ENCODE measurements around the gene DNAJC15. TPM values are rescaled to one million over a fixed set of nuclear protein-coding genes. Genes with fewer than 3 reads are reported as not detected.

DNAJC15 gene
- total and polyA plus RNA-seq, 4 experiments from 2014 or later, result 9.7 to 16.0 (median 13.0) TPM

DNA sequence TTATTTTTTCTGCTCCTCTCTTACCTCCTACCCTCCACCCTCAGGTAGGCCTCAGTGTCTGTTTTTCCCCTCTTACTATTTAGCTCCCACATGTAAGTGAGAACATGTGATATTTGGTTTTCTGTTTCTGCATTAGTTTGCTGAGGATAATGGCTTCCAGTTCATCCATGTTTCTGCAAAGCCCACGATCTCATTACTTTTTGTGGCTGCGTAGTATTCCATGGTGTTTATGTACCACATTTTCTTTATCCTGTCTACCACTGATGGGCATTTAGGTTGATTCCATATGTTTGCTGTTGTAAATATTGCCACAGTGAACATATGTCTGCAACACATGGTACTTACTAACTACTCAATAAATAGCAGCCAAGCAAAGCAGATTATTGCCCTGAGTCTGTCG is 56.8 kb downstream of the DNAJC15 start:
- intact Hi-C loops (cut with micrococcal nuclease), result no loop called here
- Mint-ChIP-seq H3K27me3 (no peaks in the 10 kb centered on the region), H3K4me1 (peaks cover 5 to 28% (median 16%) of the 10 kb centered on the region in 4 donors), H3K27ac (no peak overlapping the region), H3K4me3 (no peak overlapping the region), H3K9me3 (peaks cover 0 to 8% (median 0%) of the 10 kb centered on the region in 8 donors), H3K36me3 (peaks cover 20 to 21% of the 10 kb centered on the region in 2 donors)
- DNase-seq, result no peak
- H3K9me3 ChIP-seq (ENCODE audit: control insufficient read depth in 1 of 2, low read length in 2 of 2), result no peaks in the 10 kb centered on the region
- H3K4me3 ChIP-seq (ENCODE audit: low read length in 2 of 2), result no peak overlapping the region
- POLR2A ChIA-PET (ENCODE audit: partially characterized antibody), result no interaction called here
- CTCF ChIA-PET (ENCODE audit: partially characterized antibody), result no interaction called here
- no peaks in the 10 kb centered on the region for H3K27me3 ChIP-seq (ENCODE audit: insufficient read depth, low read length)
- H3K27ac ChIP-seq (ENCODE audit: low read depth, low read length), result no peak overlapping the region
- no peaks in the 10 kb centered on the region for H3K36me3 ChIP-seq (ENCODE audit: insufficient read depth, low read length)
- peaks cover 18% of the 10 kb centered on the region for H3K4me1 ChIP-seq (ENCODE audit: insufficient read depth, low read length)

DNA sequence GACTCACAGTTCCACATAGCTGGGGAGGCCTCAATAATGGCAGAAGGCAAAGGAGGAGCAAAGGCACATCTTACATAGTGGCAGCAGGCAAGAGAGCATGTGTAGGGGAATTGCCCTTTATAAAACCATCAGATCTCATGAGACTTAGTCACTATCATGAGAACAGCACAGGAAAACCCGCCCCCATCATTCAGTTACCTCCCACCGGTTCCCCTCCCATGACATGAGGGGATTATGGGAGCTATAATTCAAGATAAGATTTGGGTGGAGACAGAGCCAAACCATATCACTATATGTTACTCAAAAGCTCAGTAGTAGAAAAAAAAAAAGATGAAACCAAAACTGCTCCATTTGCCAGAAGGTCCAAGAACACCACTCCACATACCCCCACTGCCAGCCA is 58.5 kb downstream of the DNAJC15 start:
- ChIA-PET POLR2A (ENCODE audit: partially characterized antibody) (no interaction called here), CTCF (ENCODE audit: partially characterized antibody) (interaction anchor here (0.6 to 1.6 kb wide), 4 partner anchors 9 to 112 kb away, joined by 3 to 9 read pairs (median 3); no protein-coding TSS in a partner anchor)
- Mint-ChIP-seq H3K36me3 (peaks cover 20 to 29% of the 10 kb centered on the region in 2 donors), H3K27me3 (no peaks in the 10 kb centered on the region), H3K9me3 (peaks cover 0 to 8% (median 0%) of the 10 kb centered on the region in 8 donors), H3K4me3 (no peak overlapping the region), H3K4me1 (peaks cover under 1 to 16% (median 8%) of the 10 kb centered on the region in 4 donors), H3K27ac (peak overlapping the region in 1 of 7 donors; percentile 15)
- Histone ChIP-seq H3K4me3 (ENCODE audit: low read length in 2 of 2) (no peak overlapping the region), H3K9me3 (ENCODE audit: control insufficient read depth in 1 of 2, low read length in 2 of 2) (no peaks in the 10 kb centered on the region), H3K4me1 (ENCODE audit: insufficient read depth, low read length) (peaks cover 3% of the 10 kb centered on the region), H3K36me3 (ENCODE audit: insufficient read depth, low read length) (no peaks in the 10 kb centered on the region), H3K27ac (ENCODE audit: low read depth, low read length) (no peak overlapping the region), H3K27me3 (ENCODE audit: insufficient read depth, low read length) (no peaks in the 10 kb centered on the region)
- intact Hi-C loops (cut with micrococcal nuclease), result no loop called here
- DNase-seq, result no peak

DNA sequence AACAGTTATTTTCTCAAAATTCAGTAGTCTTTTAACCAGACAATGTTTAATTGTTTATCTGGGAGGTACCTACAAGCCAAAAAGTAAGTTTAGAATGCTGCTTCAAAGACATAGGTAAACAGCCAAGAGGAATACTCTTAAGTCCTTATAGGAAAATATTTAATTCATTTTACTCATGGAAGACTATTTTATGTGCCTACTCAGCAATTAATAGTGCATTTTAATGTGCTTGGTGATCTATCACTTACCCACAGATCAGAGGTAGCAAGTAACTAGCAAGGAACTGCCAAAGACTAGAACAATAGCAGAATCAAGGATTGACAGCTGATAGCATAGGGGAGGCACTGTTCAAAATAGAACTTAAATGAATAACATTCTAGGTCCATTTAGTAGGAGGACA is 60.4 kb downstream of the DNAJC15 start:
- no peaks in the 10 kb centered on the region for H3K27me3 Mint-ChIP-seq
- Histone ChIP-seq H3K4me1 (ENCODE audit: insufficient read depth, low read length) (no peaks in the 10 kb centered on the region), H3K36me3 (ENCODE audit: insufficient read depth, low read length) (no peaks in the 10 kb centered on the region), H3K27me3 (ENCODE audit: insufficient read depth, low read length) (no peaks in the 10 kb centered on the region), H3K27ac (ENCODE audit: low read depth, low read length) (no peak overlapping the region), H3K4me3 (ENCODE audit: low read length in 2 of 2) (no peak overlapping the region), H3K9me3 (ENCODE audit: control insufficient read depth in 1 of 2, low read length in 2 of 2) (no peaks in the 10 kb centered on the region)
- no peak for DNase-seq
- peak overlapping the region in 1 of 7 donors; percentile 20 for H3K27ac Mint-ChIP-seq
- peaks cover 25 to 36% of the 10 kb centered on the region in 2 donors for H3K36me3 Mint-ChIP-seq
- CTCF ChIA-PET (ENCODE audit: partially characterized antibody), result interaction anchor here (0.7 to 5.6 kb wide), 11 partner anchors 8 to 721 kb away, joined by 3 to 32 read pairs (median 12); partner anchors contain the start of gene EPSTI1
- H3K4me1 Mint-ChIP-seq, result peaks cover 0 to 18% (median 7%) of the 10 kb centered on the region in 4 donors
- H3K9me3 Mint-ChIP-seq, result peaks cover 0 to 8% (median 0%) of the 10 kb centered on the region in 8 donors
- POLR2A ChIA-PET (ENCODE audit: partially characterized antibody), result interaction anchor here (2.2 kb wide), 1 partner anchor 92 kb away, joined by 12 read pairs; the partner anchor contains the start of gene EPSTI1
- intact Hi-C loops (cut with micrococcal nuclease), result loop anchor here (2.0 kb wide), 1 partner anchor 113 kb away; no protein-coding TSS in a partner anchor
- no peak overlapping the region for H3K4me3 Mint-ChIP-seq

DNA sequence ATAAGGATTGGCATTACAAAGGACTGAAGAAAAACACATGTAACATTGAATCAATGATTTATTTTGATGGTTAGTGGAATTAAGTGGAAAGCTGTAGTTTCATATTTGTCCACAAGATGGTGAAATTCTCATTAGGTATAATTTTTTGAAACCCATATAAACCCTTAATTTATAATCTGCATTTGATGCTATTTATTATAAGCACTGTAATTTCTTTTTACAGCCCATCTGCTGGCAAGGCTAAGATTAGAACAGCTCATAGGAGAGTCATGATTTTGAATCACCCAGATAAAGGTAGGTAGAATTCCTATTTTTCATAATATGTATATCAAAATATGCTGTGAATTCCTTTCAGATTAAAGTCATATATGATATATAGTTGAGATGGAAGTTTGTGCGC is 62.2 kb downstream of the DNAJC15 start:
- CTCF ChIA-PET (ENCODE audit: partially characterized antibody), result interaction anchor here (0.8 to 5.6 kb wide), 11 partner anchors 10 to 719 kb away, joined by 4 to 32 read pairs (median 12); partner anchors contain the start of gene EPSTI1
- peak in 3 of 5 donors; percentile 6 to 23 (median 22) for DNase-seq
- Histone ChIP-seq H3K4me1 (ENCODE audit: insufficient read depth, low read length) (no peaks in the 10 kb centered on the region), H3K9me3 (ENCODE audit: control insufficient read depth in 1 of 2, low read length in 2 of 2) (no peaks in the 10 kb centered on the region), H3K27ac (ENCODE audit: low read depth, low read length) (no peak overlapping the region), H3K27me3 (ENCODE audit: insufficient read depth, low read length) (no peaks in the 10 kb centered on the region), H3K4me3 (ENCODE audit: low read length in 2 of 2) (no peak overlapping the region), H3K36me3 (ENCODE audit: insufficient read depth, low read length) (no peaks in the 10 kb centered on the region)
- POLR2A ChIA-PET (ENCODE audit: partially characterized antibody), result interaction anchor here (1.2 to 2.2 kb wide), 2 partner anchors 94 to 95 kb away, joined by 5 to 12 read pairs; partner anchors contain the start of gene EPSTI1
- Mint-ChIP-seq H3K4me1 (peaks cover 0 to 18% (median 7%) of the 10 kb centered on the region in 4 donors), H3K36me3 (peaks cover 27 to 39% of the 10 kb centered on the region in 2 donors), H3K27ac (no peak overlapping the region), H3K4me3 (no peak overlapping the region), H3K9me3 (peaks cover 0 to 7% (median 0%) of the 10 kb centered on the region in 8 donors), H3K27me3 (no peaks in the 10 kb centered on the region)
- intact Hi-C loops (cut with micrococcal nuclease), result loop anchor here (1.0 to 5.0 kb wide), 3 partner anchors 93 to 789 kb away; partner anchors contain the start of gene EPSTI1

DNA sequence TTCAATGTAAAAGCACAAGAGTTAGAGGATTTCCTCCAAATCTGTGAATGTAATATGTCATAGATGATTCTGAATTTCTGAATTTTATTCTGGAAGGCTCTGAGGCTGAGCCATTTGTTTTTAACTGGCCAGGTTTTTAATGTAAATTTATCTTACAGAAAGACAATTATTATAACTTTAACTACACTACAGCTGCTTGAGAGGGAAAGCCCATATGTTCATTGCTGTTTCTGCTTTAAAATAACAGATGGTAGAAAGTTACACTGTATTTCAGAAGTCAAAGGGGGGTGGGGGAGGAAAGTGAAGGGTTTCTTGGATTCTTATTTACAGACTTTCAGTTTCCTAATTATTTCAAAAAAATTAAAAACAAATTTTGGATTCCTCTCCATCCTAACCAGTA is 62.8 kb downstream of the DNAJC15 start:
- Mint-ChIP-seq H3K4me1 (peaks cover 0 to 18% (median 7%) of the 10 kb centered on the region in 4 donors), H3K9me3 (peaks cover 0 to 4% (median 0%) of the 10 kb centered on the region in 8 donors), H3K27me3 (no peaks in the 10 kb centered on the region), H3K36me3 (peaks cover 24 to 38% of the 10 kb centered on the region in 2 donors), H3K27ac (peak overlapping the region in 1 of 7 donors; percentile 35), H3K4me3 (no peak overlapping the region)
- DNase-seq, result no peak
- intact Hi-C loops (cut with micrococcal nuclease), result loop anchor here (5.0 kb wide), 1 partner anchor 94 kb away; the partner anchor contains the start of gene EPSTI1
- CTCF ChIA-PET (ENCODE audit: partially characterized antibody), result interaction anchor here (0.9 to 5.6 kb wide), 6 partner anchors 9 to 719 kb away, joined by 3 to 32 read pairs (median 13); partner anchors contain the start of gene EPSTI1
- Histone ChIP-seq H3K36me3 (ENCODE audit: insufficient read depth, low read length) (no peaks in the 10 kb centered on the region), H3K27me3 (ENCODE audit: insufficient read depth, low read length) (no peaks in the 10 kb centered on the region), H3K27ac (ENCODE audit: low read depth, low read length) (no peak overlapping the region), H3K4me1 (ENCODE audit: insufficient read depth, low read length) (no peaks in the 10 kb centered on the region), H3K9me3 (ENCODE audit: control insufficient read depth in 1 of 2, low read length in 2 of 2) (no peaks in the 10 kb centered on the region), H3K4me3 (ENCODE audit: low read length in 2 of 2) (no peak overlapping the region)
- POLR2A ChIA-PET (ENCODE audit: partially characterized antibody), result interaction anchor here (1.2 to 2.2 kb wide), 2 partner anchors 94 to 96 kb away, joined by 5 to 12 read pairs; partner anchors contain the start of gene EPSTI1

DNA sequence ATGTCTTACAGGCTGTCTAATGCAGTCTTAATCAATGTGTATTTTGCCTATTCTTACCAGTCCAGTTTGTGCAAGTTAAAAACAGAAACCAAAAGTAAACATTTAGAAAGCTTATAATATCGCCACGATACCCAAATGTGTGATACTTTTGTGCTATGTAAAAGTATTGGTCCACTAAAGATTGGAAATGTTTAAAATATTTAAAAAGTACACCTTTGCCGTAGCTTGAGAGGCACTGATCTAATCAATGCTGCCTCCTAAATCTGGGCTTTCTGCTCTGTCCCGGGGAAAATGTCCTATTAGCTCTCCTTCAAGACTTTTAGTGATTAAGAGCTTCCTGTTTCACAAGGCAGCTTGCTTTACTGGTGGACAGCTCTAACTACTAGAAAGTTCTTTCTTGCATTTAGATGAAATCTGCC is 64.7 kb downstream of the DNAJC15 start:
- H3K9me3 Mint-ChIP-seq, result peaks cover 0 to 4% (median 0%) of the 10 kb centered on the region in 8 donors
- peak overlapping the region in 1 of 2 donors; percentile 34 for H3K4me3 ChIP-seq (ENCODE audit: low read length in 2 of 2)
- ChIA-PET CTCF (ENCODE audit: partially characterized antibody) (interaction anchor here (1.1 to 5.6 kb wide), 5 partner anchors 7 to 119 kb away, joined by 3 to 32 read pairs (median 8); no protein-coding TSS in a partner anchor), POLR2A (ENCODE audit: partially characterized antibody) (interaction anchor here (1.2 to 1.9 kb wide), 3 partner anchors 14 to 96 kb away, joined by 3 to 9 read pairs (median 4); partner anchors contain the start of gene EPSTI1)
- intact Hi-C loops (cut with micrococcal nuclease), result loop anchor here (5.0 kb wide), 1 partner anchor 96 kb away; the partner anchor contains the start of gene EPSTI1
- peak in 1 of 5 donors; percentile 9 for DNase-seq
- no peaks in the 10 kb centered on the region for H3K27me3 Mint-ChIP-seq
- H3K9me3 ChIP-seq (ENCODE audit: control insufficient read depth in 1 of 2, low read length in 2 of 2), result no peaks in the 10 kb centered on the region
- H3K27ac ChIP-seq (ENCODE audit: low read depth, low read length), result peak overlapping the region; percentile 37
- H3K27me3 ChIP-seq (ENCODE audit: insufficient read depth, low read length), result no peaks in the 10 kb centered on the region
- H3K36me3 ChIP-seq (ENCODE audit: insufficient read depth, low read length), result no peaks in the 10 kb centered on the region
- peaks cover 26 to 39% of the 10 kb centered on the region in 2 donors for H3K36me3 Mint-ChIP-seq
- peak overlapping the region in 6 of 7 donors; percentile 13 to 90 (median 71) for H3K27ac Mint-ChIP-seq
- peaks cover 0 to 18% (median 7%) of the 10 kb centered on the region in 4 donors for H3K4me1 Mint-ChIP-seq
- H3K4me3 Mint-ChIP-seq, result peak overlapping the region; percentile 53 to 85 (median 76)
- H3K4me1 ChIP-seq (ENCODE audit: insufficient read depth, low read length), result no peaks in the 10 kb centered on the region

DNA sequence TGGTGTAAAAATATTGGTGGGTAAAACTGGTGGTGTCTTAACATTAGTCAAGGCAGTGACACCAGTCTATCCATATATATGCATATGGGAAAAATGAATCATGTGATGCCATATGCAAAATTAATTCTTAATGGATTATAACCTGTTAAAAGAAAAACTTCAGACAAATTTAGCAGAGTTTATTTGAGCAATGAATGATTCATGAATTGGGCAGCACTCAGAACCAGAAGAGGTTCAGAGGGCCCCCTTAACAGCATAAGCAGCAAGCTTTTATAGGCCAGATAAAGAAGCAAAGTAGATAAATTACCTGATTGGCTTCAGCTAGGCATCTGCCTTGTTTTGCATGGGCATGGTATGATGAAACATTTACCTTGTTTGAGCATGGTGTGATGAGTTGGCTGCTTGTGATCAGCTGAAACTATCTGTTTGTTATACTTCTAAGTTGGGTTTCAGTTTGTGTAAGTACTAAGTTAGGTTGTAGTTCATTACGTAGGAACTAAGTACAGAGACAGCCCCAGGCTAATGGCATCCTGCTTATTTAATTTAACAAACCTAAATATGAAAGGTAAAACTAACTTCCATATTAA is 66.6 kb downstream of the DNAJC15 start:
- POLR2A ChIA-PET (ENCODE audit: partially characterized antibody), result no interaction called here
- CTCF ChIA-PET (ENCODE audit: partially characterized antibody), result no interaction called here
- no peak for DNase-seq
- Mint-ChIP-seq H3K27ac (no peak overlapping the region), H3K27me3 (no peaks in the 10 kb centered on the region), H3K36me3 (peaks cover 26 to 44% of the 10 kb centered on the region in 2 donors), H3K4me3 (no peak overlapping the region), H3K9me3 (peaks cover 0 to 4% (median 0%) of the 10 kb centered on the region in 8 donors), H3K4me1 (peaks cover 5 to 23% (median 11%) of the 10 kb centered on the region in 4 donors)
- no peaks in the 10 kb centered on the region for H3K4me1 ChIP-seq (ENCODE audit: insufficient read depth, low read length)
- intact Hi-C loops (cut with micrococcal nuclease), result loop anchor here (5.0 kb wide), 1 partner anchor 98 kb away; the partner anchor contains the start of gene EPSTI1
- H3K27ac ChIP-seq (ENCODE audit: low read depth, low read length), result no peak overlapping the region
- no peaks in the 10 kb centered on the region for H3K27me3 ChIP-seq (ENCODE audit: insufficient read depth, low read length)
- H3K9me3 ChIP-seq (ENCODE audit: control insufficient read depth in 1 of 2, low read length in 2 of 2), result no peaks in the 10 kb centered on the region
- no peaks in the 10 kb centered on the region for H3K36me3 ChIP-seq (ENCODE audit: insufficient read depth, low read length)
- no peak overlapping the region for H3K4me3 ChIP-seq (ENCODE audit: low read length in 2 of 2)

Data from CD4-positive, alpha-beta memory T cell (primary cell).